Smooth muscle cell (in vitro differentiated cells): Measurements from ENCODE around the gene CIP2A. TPM values are rescaled to one million over a fixed set of nuclear protein-coding genes. Genes with fewer than 3 reads are reported as not detected.

ENCODE experiments used
- DNase-seq: peaks from one replicate; lab custom pipeline; 2025; ENCODE audit not compliant: unreplicated experiment; lab: John Stamatoyannopoulos, UW
- H2AFZ ChIP-seq: fragments of 200-600 bp; sonication (generic); 2 replicates; pipeline ENCODE4 v1.6.0; 2016; ENCODE audit warnings: antibody characterized with exemption, low read depth, mild to moderate bottlenecking
- H3F3A ChIP-seq: fragments of 200-600 bp; sonication (generic); 2 replicates; pipeline ENCODE4 v1.6.0; 2017; ENCODE audit warnings: antibody characterized with exemption, low read depth
- H3K27ac ChIP-seq: fragments of 200-600 bp; sonication (generic); 2 replicates; pipeline ENCODE4 v1.5.1; 2016; ENCODE audit warnings: low read depth, mild to moderate bottlenecking
- H3K27me3 ChIP-seq: fragments of 200-600 bp; sonication (generic); 2 replicates; pipeline ENCODE4 v1.6.1; 2016; ENCODE audit warnings: low read depth, mild to moderate bottlenecking
- H3K36me3 ChIP-seq: fragments of 200-600 bp; sonication (generic); 2 replicates; pipeline ENCODE4 v1.5.1; 2016; ENCODE audit warnings: low read depth
- H3K4me1 ChIP-seq: fragments of 200-600 bp; sonication (generic); 2 replicates; pipeline ENCODE4 v1.5.1; 2016; ENCODE audit warnings: low read depth
- H3K4me2 ChIP-seq: fragments of 200-600 bp; sonication (generic); 2 replicates; pipeline ENCODE4 v1.6.0; 2016; ENCODE audit warnings: mild to moderate bottlenecking
- H3K4me3 ChIP-seq: fragments of 200-600 bp; sonication (generic); 2 replicates; pipeline ENCODE4 v1.5.1; 2016; ENCODE audit warnings: mild to moderate bottlenecking
- H3K79me2 ChIP-seq: fragments of 200-600 bp; sonication (generic); 2 replicates; pipeline ENCODE4 v1.6.0; 2016; ENCODE audit warnings: low read depth, mild to moderate bottlenecking
- H3K9ac ChIP-seq: fragments of 200-600 bp; sonication (generic); 2 replicates; pipeline ENCODE4 v1.6.0; 2016; ENCODE audit warnings: low read depth
- H3K9me3 ChIP-seq: fragments of 200-600 bp; sonication (generic); replicated peaks from 2 replicates; pipeline ENCODE4 v1.5.1; 2016; ENCODE audit warnings: low read depth
- H4K20me1 ChIP-seq: fragments of 200-600 bp; sonication (generic); 2 replicates; pipeline ENCODE4 v1.6.0; 2016; ENCODE audit warnings: low read depth
- WGBS: methylation state at CpG from one replicate; pipeline ENCODE4 v1.1.7; 2016; ENCODE audit warnings: low lambda C conversion rate; 5-methylcytosine and 5-hydroxymethylcytosine counted together
- polyA plus RNA-seq: library from polyadenylated mRNA; unstranded; fragments of >200 nt; fragmentation: Nextera tagmentation; extraction: Ambion mirVana; gene quantifications from 2 replicates; pipeline ENCODE4 v1.2.1, GENCODE V29; 2016
- total RNA-seq: library from RNA; depleted of rRNA; stranded (reverse); fragments of >200 nt; gene quantifications from 2 replicates; pipeline ENCODE4 v1.2.3, GENCODE V29; 2014
- TF ChIP-seq, protein P1 (sequence below): fragments of 200-600 bp; sonication (generic); IDR thresholded peaks from 2 replicates; pipeline ENCODE4 v1.5.1; 2017; ENCODE audit warnings: borderline replicate concordance, mild to moderate bottlenecking, antibody characterized with exemption; ENCODE audit not compliant: insufficient read depth, poor library complexity, severe bottlenecking

CIP2A gene
- total and polyA plus RNA-seq, 2 experiments from 2014 or later: 3.3 to 7.4 TPM

DNA sequence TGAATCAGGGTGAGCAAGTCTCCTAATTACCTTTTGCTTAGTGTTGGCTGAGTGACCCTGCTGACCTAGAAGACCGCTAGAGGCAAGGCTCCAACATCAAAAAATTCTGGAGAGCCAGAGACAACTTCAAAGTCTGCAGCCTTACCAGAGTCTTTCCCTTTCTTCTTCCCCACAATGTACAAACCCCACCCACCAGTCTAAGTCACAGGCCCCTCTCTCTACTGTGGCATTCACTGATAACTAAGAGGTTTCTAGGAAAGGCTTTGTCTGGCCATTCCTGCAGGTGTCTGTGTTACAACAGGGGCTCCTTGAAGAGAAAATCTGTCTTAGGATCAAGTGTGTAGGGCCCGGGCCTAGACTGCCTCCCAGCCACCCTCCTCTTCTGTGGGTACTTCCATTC is 79.4 kb downstream of the CIP2A start:
- Histone ChIP-seq H3K9ac (no peak overlapping the region), H3K4me1 (no peaks in the 10 kb centered on the region), H3K4me2 (no peak overlapping the region), H2AFZ (no peak overlapping the region), H3K9me3 (no peaks in the 10 kb centered on the region), H3K79me2 (no peaks in the 10 kb centered on the region), H3F3A (no peaks in the 10 kb centered on the region), H3K27me3 (no peaks in the 10 kb centered on the region), H3K36me3 (no peaks in the 10 kb centered on the region), H4K20me1 (no peaks in the 10 kb centered on the region), H3K4me3 (no peak overlapping the region), H3K27ac (no peak overlapping the region)
- TF ChIP-seq, protein P1, sequence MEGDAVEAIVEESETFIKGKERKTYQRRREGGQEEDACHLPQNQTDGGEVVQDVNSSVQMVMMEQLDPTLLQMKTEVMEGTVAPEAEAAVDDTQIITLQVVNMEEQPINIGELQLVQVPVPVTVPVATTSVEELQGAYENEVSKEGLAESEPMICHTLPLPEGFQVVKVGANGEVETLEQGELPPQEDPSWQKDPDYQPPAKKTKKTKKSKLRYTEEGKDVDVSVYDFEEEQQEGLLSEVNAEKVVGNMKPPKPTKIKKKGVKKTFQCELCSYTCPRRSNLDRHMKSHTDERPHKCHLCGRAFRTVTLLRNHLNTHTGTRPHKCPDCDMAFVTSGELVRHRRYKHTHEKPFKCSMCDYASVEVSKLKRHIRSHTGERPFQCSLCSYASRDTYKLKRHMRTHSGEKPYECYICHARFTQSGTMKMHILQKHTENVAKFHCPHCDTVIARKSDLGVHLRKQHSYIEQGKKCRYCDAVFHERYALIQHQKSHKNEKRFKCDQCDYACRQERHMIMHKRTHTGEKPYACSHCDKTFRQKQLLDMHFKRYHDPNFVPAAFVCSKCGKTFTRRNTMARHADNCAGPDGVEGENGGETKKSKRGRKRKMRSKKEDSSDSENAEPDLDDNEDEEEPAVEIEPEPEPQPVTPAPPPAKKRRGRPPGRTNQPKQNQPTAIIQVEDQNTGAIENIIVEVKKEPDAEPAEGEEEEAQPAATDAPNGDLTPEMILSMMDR: no peak
- no peak for DNase-seq
- WGBS: 69% methylated on average over 2 of the region's 2 CpGs

DNA sequence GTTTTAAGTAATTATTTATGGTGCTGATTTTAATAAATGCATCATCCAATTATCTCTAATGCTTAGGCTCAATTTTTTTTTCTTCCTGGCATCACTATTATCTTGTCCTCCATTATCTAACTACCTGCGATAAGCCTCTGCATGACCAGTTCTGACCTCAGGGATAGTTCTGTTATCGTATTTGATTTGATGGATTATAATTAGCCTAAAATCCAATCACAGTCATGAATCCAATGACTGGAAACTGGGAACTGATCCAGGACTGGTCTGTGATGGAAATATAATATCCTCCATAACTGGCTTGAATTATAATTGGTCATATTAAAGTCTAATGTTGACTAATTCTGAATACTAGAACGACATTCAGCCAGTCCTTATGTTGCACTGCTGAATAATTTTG is 80.0 kb downstream of the CIP2A start:
- Histone ChIP-seq H3K9me3 (no peaks in the 10 kb centered on the region), H3K4me2 (no peak overlapping the region), H4K20me1 (no peaks in the 10 kb centered on the region), H3K4me1 (no peaks in the 10 kb centered on the region), H3K4me3 (no peak overlapping the region), H3K9ac (no peak overlapping the region), H3K36me3 (no peaks in the 10 kb centered on the region), H3K27me3 (no peaks in the 10 kb centered on the region), H3K27ac (no peak overlapping the region), H3K79me2 (no peaks in the 10 kb centered on the region), H3F3A (no peaks in the 10 kb centered on the region), H2AFZ (no peak overlapping the region)
- 95% methylated on average over 3 of the region's 3 CpGs for WGBS
- no peak for DNase-seq
- TF ChIP-seq, protein P1: no peak

DNA sequence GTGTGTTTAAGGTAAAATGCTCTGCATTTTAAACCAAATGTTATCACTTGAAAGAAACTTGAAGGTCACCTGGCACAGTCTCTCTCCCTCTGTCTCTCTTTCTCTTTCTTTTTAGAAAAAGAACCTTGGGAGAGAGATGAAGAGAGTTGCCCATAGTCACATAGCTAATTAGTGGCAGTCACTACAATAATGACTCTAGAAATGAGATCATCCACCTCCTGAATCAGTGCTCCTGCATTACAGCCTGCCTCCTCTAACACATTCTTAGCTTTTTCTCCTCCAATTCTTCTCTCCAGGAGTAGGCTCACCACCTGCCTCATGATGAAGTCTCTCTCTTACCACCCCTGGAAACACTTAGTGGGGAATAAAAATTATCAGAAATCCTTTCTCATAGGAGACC is 81.3 kb downstream of the CIP2A start:
- no peak for DNase-seq
- H3K4me1 ChIP-seq: no peaks in the 10 kb centered on the region
- H3K27me3 ChIP-seq: no peaks in the 10 kb centered on the region
- no peaks in the 10 kb centered on the region for H3K79me2 ChIP-seq
- H3F3A ChIP-seq: no peaks in the 10 kb centered on the region
- no peaks in the 10 kb centered on the region for H3K36me3 ChIP-seq
- H3K4me2 ChIP-seq: no peak overlapping the region
- no peak overlapping the region for H3K9ac ChIP-seq
- H2AFZ ChIP-seq: no peak overlapping the region
- H3K4me3 ChIP-seq: no peak overlapping the region
- no peaks in the 10 kb centered on the region for H4K20me1 ChIP-seq
- no peaks in the 10 kb centered on the region for H3K9me3 ChIP-seq
- TF ChIP-seq, protein P1: no peak
- no peak overlapping the region for H3K27ac ChIP-seq

DNA sequence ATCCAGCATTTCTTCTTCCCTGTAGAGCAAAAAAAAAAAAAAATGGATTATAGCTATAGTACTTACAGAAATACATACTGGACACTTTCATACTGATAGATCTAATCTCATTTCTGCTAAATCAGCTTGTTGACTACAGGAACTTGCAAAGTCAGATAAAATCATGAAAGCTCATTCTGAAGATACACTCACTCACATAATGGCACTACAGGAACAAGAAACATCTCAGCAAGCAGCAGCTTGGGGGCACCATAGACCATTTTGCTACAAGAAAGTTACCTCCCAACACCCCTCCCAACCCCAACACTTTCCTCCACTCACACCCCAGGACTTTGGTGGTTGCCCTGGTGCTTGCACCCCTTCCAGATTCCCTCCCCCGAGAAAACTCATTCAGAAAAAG is 83.4 kb downstream of the CIP2A start:
- Histone ChIP-seq H2AFZ (no peak overlapping the region), H3K9me3 (no peaks in the 10 kb centered on the region), H3K27ac (no peak overlapping the region), H3K79me2 (no peaks in the 10 kb centered on the region), H3K9ac (no peak overlapping the region), H3F3A (no peaks in the 10 kb centered on the region), H4K20me1 (no peaks in the 10 kb centered on the region), H3K36me3 (no peaks in the 10 kb centered on the region), H3K27me3 (no peaks in the 10 kb centered on the region), H3K4me1 (no peaks in the 10 kb centered on the region), H3K4me2 (no peak overlapping the region), H3K4me3 (no peak overlapping the region)
- DNase-seq: no peak
- TF ChIP-seq, protein P1: no peak
- 88% methylated on average over 1 of the region's 1 CpG for WGBS
